Naive thymus-derived CD4-positive, alpha-beta T cell (primary cell): ENCODE measurements around the gene TPH2. TPM values are rescaled to one million over a fixed set of nuclear protein-coding genes. Genes with fewer than 3 reads are reported as not detected.

Experiments
- ATAC-seq: fragments of 150-1000 bp; cut with Tn5 transposase; 2 replicates; pipeline ENCODE4 v1.10.0; 2021; ENCODE audit warnings: mild to moderate bottlenecking, moderate library complexity
- CTCF ChIA-PET: fragments of 350-600 bp; sonication (Branson Sonifier 250); formaldehyde crosslinking; loops from one replicate; lab custom pipeline; 2021; ENCODE audit warnings: antibody characterized with exemption; lab: Charles Lee
- POLR2A ChIA-PET: fragments of 350-600 bp; sonication (Branson Sonifier 250); formaldehyde crosslinking; loops from one replicate; lab custom pipeline; 2021; ENCODE audit warnings: antibody characterized with exemption, inconsistent platforms; lab: Charles Lee
- DNase-seq, 9 donors: peaks; one replicate each; pipeline versions ENCODE4 v3.0.0 to v3.0.0-alpha.2; 2020 to 2022; ENCODE audit warnings: mixed read lengths in 1 of 9
- H3K27ac ChIP-seq: one replicate; pipeline ENCODE4 v1.7.0; 2013; ENCODE audit warnings: mild to moderate bottlenecking, low read depth, low read length, moderate library complexity
- H3K27me3 ChIP-seq, 2 donors: one replicate each; pipeline ENCODE4 v1.7.0; 2013; ENCODE audit warnings: low read length in 2 of 2, mild to moderate bottlenecking in 2 of 2, moderate library complexity in 2 of 2; ENCODE audit not compliant: control insufficient read depth in 2 of 2, insufficient read depth in 2 of 2
- H3K36me3 ChIP-seq, 3 experiments: 1 replicate in 2 of 3; 2 replicates in 1 of 3; pipeline ENCODE4 v1.7.0; 2013; ENCODE audit warnings: low read length in 3 of 3, mild to moderate bottlenecking in 3 of 3, moderate library complexity in 1 of 3; ENCODE audit not compliant: insufficient read depth in 3 of 3, control insufficient read depth in 2 of 3
- H3K4me1 ChIP-seq, 2 donors: one replicate each; pipeline ENCODE4 v1.7.0; 2013; ENCODE audit warnings: low read length in 2 of 2, mild to moderate bottlenecking in 2 of 2, moderate library complexity in 1 of 2; ENCODE audit not compliant: control insufficient read depth in 2 of 2, insufficient read depth in 2 of 2
- H3K4me3 ChIP-seq: 2 replicates; pipeline ENCODE4 v1.7.0; 2013; ENCODE audit warnings: mild to moderate bottlenecking, low read length
- H3K9me3 ChIP-seq, 3 experiments: 1 replicate in 2 of 3; 2 replicates in 1 of 3; pipeline ENCODE4 v1.7.0; 2013; ENCODE audit warnings: low read length in 3 of 3; ENCODE audit not compliant: control insufficient read depth in 2 of 3
- H3K27ac Mint-ChIP-seq, 9 donors: one replicate each; pipeline ENCODE4 v1.8.0; 2020 to 2022; ENCODE audit warnings: mixed read lengths in 9 of 9, mild to moderate bottlenecking in 8 of 9, moderate library complexity in 5 of 9, inconsistent platforms in 2 of 9
- H3K27me3 Mint-ChIP-seq, 5 donors: one replicate each; pipeline ENCODE4 v1.8.0; 2021 to 2022; ENCODE audit warnings: mixed read lengths in 5 of 5, mild to moderate bottlenecking in 1 of 5
- H3K36me3 Mint-ChIP-seq, 5 donors: one replicate each; pipeline ENCODE4 v1.8.0; 2020 to 2022; ENCODE audit warnings: mixed read lengths in 5 of 5, mild to moderate bottlenecking in 3 of 5, inconsistent platforms in 1 of 5
- H3K4me1 Mint-ChIP-seq, 7 donors: one replicate each; pipeline ENCODE4 v1.8.0; 2020 to 2022; ENCODE audit warnings: mixed read lengths in 7 of 7, mild to moderate bottlenecking in 3 of 7, inconsistent platforms in 1 of 7
- H3K4me3 Mint-ChIP-seq, 10 donors: one replicate each; pipeline ENCODE4 v1.8.0; 2020 to 2022; ENCODE audit warnings: mild to moderate bottlenecking in 10 of 10, mixed read lengths in 10 of 10, moderate library complexity in 6 of 10, inconsistent platforms in 2 of 10
- H3K9me3 Mint-ChIP-seq, 11 donors: one replicate each; pipeline ENCODE4 v1.8.0; 2020 to 2022; ENCODE audit warnings: mixed read lengths in 11 of 11, mild to moderate bottlenecking in 4 of 11, inconsistent platforms in 1 of 11, moderate library complexity in 1 of 11
- intact Hi-C, 2 donors: fragments of 100-400 bp; cut with micrococcal nuclease; formaldehyde crosslinking; loops; one replicate each; pipeline ENCODE4 v1.15.1; 2023
- polyA plus RNA-seq, 2 donors: library from polyadenylated mRNA; unstranded; fragments of 300-500 nt; fragmentation: Illumina TruSeq; gene quantifications; one replicate each; pipeline ENCODE4 v1.2.3, GENCODE V29; 2021
- total RNA-seq, 6 experiments: library from RNA in 5 of 6; stranded (reverse) in 5 of 6; gene quantifications; 1 replicate in 5 of 6; 2 replicates in 1 of 6; pipeline ENCODE4 v1.2.3 and lab custom pipeline; 2021 to 2026

The TPH2 gene
- total and polyA plus RNA-seq, 7 experiments from 2014 or later, result 0.16 TPM; not detected in 6

GRCh38 chr12:72035625-72036024, 97.0 kb downstream of the TPH2 start:
- Mint-ChIP-seq H3K4me3 (no peak overlapping the region), H3K27me3 (peaks cover 13 to 32% (median 20%) of the 10 kb centered on the region in 5 donors), H3K9me3 (peaks cover 0 to 12% (median 0%) of the 10 kb centered on the region in 11 donors), H3K36me3 (no peaks in the 10 kb centered on the region), H3K27ac (no peak overlapping the region), H3K4me1 (no peaks in the 10 kb centered on the region)
- Histone ChIP-seq H3K4me3 (no peak overlapping the region), H3K4me1 (no peaks in the 10 kb centered on the region), H3K9me3 (no peaks in the 10 kb centered on the region), H3K27ac (no peak overlapping the region), H3K36me3 (no peaks in the 10 kb centered on the region), H3K27me3 (no peaks in the 10 kb centered on the region)
- ChIA-PET CTCF (no interaction called here), POLR2A (no interaction called here)
- no peak for ATAC-seq
- intact Hi-C loops, result no loop called here
- DNase-seq, result no peak

DNA sequence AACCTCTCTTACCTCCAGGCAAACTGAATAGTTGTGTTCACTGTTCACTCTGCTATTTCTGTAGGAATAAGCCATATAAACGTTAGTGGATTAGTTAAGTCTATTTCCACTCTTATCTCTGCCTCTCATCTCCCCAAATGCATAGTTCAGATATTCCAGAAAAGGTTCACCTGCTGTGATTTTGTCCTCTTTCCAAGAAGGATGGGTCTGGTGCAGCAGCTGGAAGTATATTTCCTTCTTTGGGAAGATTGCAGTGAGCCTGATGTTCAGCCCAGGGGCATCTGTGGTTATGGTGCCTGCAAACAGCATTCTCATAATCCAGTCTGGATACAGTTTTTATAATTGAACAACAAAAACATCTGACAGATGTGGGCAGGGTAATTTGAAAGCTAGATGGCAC, 97.7 kb downstream of the TPH2 start:
- Mint-ChIP-seq H3K9me3 (peaks cover 0 to 12% (median 0%) of the 10 kb centered on the region in 11 donors), H3K4me1 (no peaks in the 10 kb centered on the region), H3K36me3 (no peaks in the 10 kb centered on the region), H3K27ac (no peak overlapping the region), H3K27me3 (peaks cover 12 to 28% (median 19%) of the 10 kb centered on the region in 5 donors), H3K4me3 (no peak overlapping the region)
- ChIA-PET CTCF (no interaction called here), POLR2A (no interaction called here)
- Histone ChIP-seq H3K4me3 (no peak overlapping the region), H3K36me3 (no peaks in the 10 kb centered on the region), H3K9me3 (no peaks in the 10 kb centered on the region), H3K27ac (no peak overlapping the region), H3K4me1 (no peaks in the 10 kb centered on the region), H3K27me3 (no peaks in the 10 kb centered on the region)
- DNase-seq (no peak), ATAC-seq (no peak)
- intact Hi-C loops, result no loop called here

DNA sequence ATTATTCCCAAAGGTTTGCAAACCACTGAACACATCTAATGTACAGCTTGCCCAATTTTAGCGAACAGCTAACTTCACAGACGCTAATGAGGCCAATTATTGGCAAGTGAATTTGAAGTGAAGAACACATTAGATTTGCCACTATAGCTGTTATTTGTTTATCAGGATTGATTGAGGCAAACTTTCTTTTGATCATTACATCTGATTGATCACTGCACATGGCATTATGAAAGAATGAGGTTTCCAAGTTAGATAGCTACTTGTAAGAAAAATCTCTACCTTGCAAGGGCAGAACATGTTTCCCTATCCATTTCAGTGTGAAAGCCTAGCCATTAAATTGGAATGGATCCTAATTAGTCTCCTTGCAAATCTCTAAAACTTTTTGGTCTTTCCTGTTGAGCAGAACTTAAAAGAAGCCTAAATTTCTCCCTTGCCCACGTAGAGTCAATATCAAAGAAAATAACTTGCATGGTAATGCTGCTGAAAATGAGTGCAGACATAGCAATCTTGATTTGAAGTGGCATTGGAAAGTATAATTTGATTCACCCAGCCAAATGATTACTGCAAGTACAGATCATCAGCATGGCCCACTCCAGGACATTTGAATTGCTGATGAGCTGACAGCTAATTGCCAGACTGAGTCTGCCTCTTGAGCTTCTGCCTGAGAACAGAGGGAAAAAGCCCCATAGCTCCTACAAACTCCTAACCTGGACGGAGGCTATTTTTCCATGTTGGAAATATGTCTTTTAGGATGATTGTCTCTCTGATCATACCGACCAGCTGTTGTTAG, 98.6 kb downstream of the TPH2 start:
- Histone ChIP-seq H3K9me3 (no peaks in the 10 kb centered on the region), H3K4me1 (no peaks in the 10 kb centered on the region), H3K27ac (no peak overlapping the region), H3K4me3 (no peak overlapping the region), H3K36me3 (no peaks in the 10 kb centered on the region), H3K27me3 (no peaks in the 10 kb centered on the region)
- Mint-ChIP-seq H3K27me3 (peaks cover 11 to 26% (median 19%) of the 10 kb centered on the region in 5 donors), H3K4me3 (no peak overlapping the region), H3K36me3 (no peaks in the 10 kb centered on the region), H3K4me1 (no peaks in the 10 kb centered on the region), H3K9me3 (peaks cover 0 to 12% (median 0%) of the 10 kb centered on the region in 11 donors), H3K27ac (no peak overlapping the region)
- POLR2A ChIA-PET, result no interaction called here
- DNase-seq, result no peak
- intact Hi-C loops, result no loop called here
- CTCF ChIA-PET, result no interaction called here
- no peak for ATAC-seq

DNA sequence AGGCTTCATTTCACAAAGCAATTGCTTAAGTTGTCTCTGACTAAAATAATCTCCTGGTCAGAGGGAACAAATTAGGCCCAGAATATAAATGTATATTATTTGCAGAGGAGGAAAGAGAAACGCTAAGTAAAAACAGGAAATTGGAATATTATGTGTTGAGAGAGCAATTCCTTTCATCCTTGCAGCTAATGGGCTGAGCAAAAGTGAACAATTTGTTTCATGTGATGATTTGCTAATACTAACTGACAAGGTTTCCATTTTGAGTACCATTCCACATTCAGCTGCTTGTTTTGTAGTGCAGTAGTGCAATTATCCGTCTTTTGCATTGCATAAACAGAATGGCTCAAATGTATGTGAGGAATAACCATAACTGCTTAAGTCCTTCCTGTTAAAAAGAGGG, 103.2 kb downstream of the TPH2 start:
- Histone ChIP-seq H3K4me1 (no peaks in the 10 kb centered on the region), H3K36me3 (no peaks in the 10 kb centered on the region), H3K4me3 (no peak overlapping the region), H3K27ac (no peak overlapping the region), H3K9me3 (no peaks in the 10 kb centered on the region), H3K27me3 (no peaks in the 10 kb centered on the region)
- Mint-ChIP-seq H3K27me3 (peaks cover 0 to 18% (median 10%) of the 10 kb centered on the region in 5 donors), H3K9me3 (peaks cover 0 to 12% (median 0%) of the 10 kb centered on the region in 11 donors), H3K4me1 (no peaks in the 10 kb centered on the region), H3K4me3 (no peak overlapping the region), H3K27ac (no peak overlapping the region), H3K36me3 (no peaks in the 10 kb centered on the region)
- DNase-seq, result no peak
- intact Hi-C loops, result no loop called here
- ATAC-seq, result no peak
- CTCF ChIA-PET, result no interaction called here
- POLR2A ChIA-PET, result no interaction called here

- Histone ChIP-seq H3K4me1 (no peaks in the 10 kb centered on the region), H3K27ac (no peak overlapping the region), H3K9me3 (no peaks in the 10 kb centered on the region), H3K4me3 (no peak overlapping the region), H3K27me3 (no peaks in the 10 kb centered on the region), H3K36me3 (no peaks in the 10 kb centered on the region)
- ChIA-PET CTCF (no interaction called here), POLR2A (interaction anchor here (0.6 kb wide), 1 partner anchor 8 kb away, joined by 3 read pairs; no protein-coding TSS in a partner anchor)
- no peak for ATAC-seq
- Mint-ChIP-seq H3K4me3 (no peak overlapping the region), H3K9me3 (peaks cover 0 to 4% (median 0%) of the 10 kb centered on the region in 11 donors), H3K27ac (no peak overlapping the region), H3K27me3 (peaks cover 0 to 12% (median 4%) of the 10 kb centered on the region in 5 donors), H3K4me1 (no peaks in the 10 kb centered on the region), H3K36me3 (no peaks in the 10 kb centered on the region)
- intact Hi-C loops, result no loop called here
- no peak for DNase-seq
These were observed 115.0 kb downstream of the TPH2 start for GRCh38 chr12:72053604-72054003.

GRCh38 chr12:72054511-72054910, 115.9 kb downstream of the TPH2 start:
- Mint-ChIP-seq H3K4me3 (no peak overlapping the region), H3K4me1 (no peaks in the 10 kb centered on the region), H3K27me3 (peaks cover 0 to 16% (median 8%) of the 10 kb centered on the region in 5 donors), H3K36me3 (no peaks in the 10 kb centered on the region), H3K27ac (no peak overlapping the region), H3K9me3 (peaks cover 0 to 8% (median 0%) of the 10 kb centered on the region in 11 donors)
- POLR2A ChIA-PET, result no interaction called here
- Histone ChIP-seq H3K36me3 (no peaks in the 10 kb centered on the region), H3K9me3 (no peaks in the 10 kb centered on the region), H3K27ac (no peak overlapping the region), H3K27me3 (no peaks in the 10 kb centered on the region), H3K4me1 (no peaks in the 10 kb centered on the region), H3K4me3 (no peak overlapping the region)
- intact Hi-C loops, result no loop called here
- DNase-seq (no peak), ATAC-seq (no peak)
- CTCF ChIA-PET, result no interaction called here
